Measurements from ENCODE around the gene HIVEP3. TPM values are rescaled to one million over a fixed set of nuclear protein-coding genes. Genes with fewer than 3 reads are reported as not detected.

The HIVEP3 gene
- total RNA-seq, 2 experiments from 2014 or later: 18.6 to 20.4 TPM

DNA sequence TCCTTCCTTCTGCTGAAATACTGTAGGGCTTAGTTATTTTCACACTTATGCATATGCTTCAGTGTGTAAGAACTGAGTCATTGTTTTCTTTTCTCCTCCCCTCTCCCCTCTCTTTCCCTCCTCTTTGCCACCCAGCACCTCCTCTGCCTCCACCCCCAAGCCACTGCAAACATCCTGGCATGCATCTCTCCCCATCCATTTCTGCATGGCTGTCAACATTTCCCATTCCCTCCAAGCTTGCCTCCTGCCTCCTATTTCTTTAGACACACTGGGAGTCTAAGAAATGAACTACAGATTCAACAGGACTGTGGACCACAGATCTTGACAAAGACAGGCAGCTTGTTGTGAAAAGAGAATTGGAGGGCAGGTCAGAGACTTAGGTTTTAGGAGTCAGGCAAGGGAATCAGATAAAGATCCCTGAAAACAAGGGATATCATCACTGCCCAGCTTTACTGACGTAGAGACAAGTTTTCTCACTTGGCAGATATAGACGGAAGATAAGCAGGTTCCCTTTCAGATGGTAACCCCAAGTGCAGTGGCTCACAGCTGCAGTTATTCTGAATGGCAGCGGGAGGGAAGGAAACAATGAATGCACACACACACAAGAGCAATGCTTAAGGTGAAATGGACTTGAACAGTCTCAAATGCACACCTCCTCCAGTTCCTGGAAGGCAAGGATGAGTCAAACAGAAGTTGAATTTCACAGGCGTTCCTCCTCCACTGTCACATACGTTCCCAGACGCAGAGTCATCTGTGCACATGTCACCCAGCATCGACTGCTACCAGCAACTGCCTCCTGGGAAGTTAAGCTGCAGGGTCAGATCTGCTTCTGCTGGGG is 56.1 kb downstream of the HIVEP3 start:
- Mint-ChIP-seq H3K27ac (peak overlapping the region; percentile 85), H3K36me3 (ENCODE audit: low read depth) (no peaks in the 10 kb centered on the region), H3K4me1 (ENCODE audit: low read depth) (peaks cover 42% of the 10 kb centered on the region), H3K27me3 (no peaks in the 10 kb centered on the region), H3K9me3 (no peaks in the 10 kb centered on the region), H3K4me3 (peak overlapping the region; percentile 14)
- POLR2A ChIA-PET: interaction anchor here (0.6 to 2.0 kb wide), 7 partner anchors 13 to 202 kb away, joined by 3 to 4 read pairs (median 3); no protein-coding TSS in a partner anchor
- TF ChIP-seq, protein P1, sequence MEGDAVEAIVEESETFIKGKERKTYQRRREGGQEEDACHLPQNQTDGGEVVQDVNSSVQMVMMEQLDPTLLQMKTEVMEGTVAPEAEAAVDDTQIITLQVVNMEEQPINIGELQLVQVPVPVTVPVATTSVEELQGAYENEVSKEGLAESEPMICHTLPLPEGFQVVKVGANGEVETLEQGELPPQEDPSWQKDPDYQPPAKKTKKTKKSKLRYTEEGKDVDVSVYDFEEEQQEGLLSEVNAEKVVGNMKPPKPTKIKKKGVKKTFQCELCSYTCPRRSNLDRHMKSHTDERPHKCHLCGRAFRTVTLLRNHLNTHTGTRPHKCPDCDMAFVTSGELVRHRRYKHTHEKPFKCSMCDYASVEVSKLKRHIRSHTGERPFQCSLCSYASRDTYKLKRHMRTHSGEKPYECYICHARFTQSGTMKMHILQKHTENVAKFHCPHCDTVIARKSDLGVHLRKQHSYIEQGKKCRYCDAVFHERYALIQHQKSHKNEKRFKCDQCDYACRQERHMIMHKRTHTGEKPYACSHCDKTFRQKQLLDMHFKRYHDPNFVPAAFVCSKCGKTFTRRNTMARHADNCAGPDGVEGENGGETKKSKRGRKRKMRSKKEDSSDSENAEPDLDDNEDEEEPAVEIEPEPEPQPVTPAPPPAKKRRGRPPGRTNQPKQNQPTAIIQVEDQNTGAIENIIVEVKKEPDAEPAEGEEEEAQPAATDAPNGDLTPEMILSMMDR (IDR thresholded peaks at IDR 0.05): no peak
- intact Hi-C loops (cut with micrococcal nuclease): loop anchor here (2.0 to 10.0 kb wide), 4 partner anchors 50 to 288 kb away; no protein-coding TSS in a partner anchor
- CTCF ChIA-PET: interaction anchor here (0.9 to 2.5 kb wide), 5 partner anchors 29 to 289 kb away, joined by 3 to 6 read pairs (median 4); no protein-coding TSS in a partner anchor
- peak; percentile 94 for ATAC-seq
- peak; percentile 82 for DNase-seq

DNA sequence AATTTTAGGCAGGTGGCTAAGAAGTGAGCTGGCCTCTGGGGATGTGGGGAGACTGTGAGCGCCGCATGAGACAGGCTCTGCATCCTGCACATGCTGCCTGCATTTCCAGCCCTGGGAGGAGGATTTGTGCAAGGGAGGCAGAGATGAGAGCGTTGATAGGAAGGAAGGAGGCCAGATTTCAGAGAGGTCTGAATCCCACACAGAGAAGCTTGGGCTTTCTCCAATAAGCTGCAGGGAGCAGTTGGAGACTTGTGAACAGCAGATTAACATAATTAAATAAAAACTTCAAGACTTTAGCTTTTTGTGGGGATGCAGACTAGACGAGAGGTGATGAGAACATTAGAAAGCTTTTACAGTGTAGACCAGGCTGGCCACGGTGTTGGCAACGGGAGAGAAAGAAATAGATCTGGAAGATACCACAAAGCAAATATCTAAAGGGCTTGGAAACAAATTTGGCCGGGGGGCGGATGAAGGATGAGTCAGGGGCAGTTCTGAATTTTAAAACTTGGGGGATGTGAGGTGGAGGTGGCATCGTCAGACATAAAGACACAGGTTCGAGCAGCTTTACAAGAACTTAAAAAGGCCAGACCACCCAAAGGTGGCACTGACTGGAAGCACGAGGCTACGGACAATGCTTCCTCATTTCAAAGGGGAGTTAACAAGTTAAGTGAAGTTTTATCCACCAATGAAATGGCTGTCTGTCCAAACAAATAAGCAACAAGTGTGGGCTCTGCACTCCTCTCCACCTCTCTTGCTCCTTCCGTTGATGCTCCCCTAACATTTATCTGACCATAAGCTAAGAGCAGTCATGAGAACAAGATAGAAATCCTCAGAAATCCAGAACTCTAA is 57.0 kb downstream of the HIVEP3 start:
- Mint-ChIP-seq H3K9me3 (no peaks in the 10 kb centered on the region), H3K27ac (peak overlapping the region; percentile 85), H3K4me3 (no peak overlapping the region), H3K4me1 (ENCODE audit: low read depth) (peaks cover 41% of the 10 kb centered on the region), H3K27me3 (no peaks in the 10 kb centered on the region), H3K36me3 (ENCODE audit: low read depth) (no peaks in the 10 kb centered on the region)
- no peak for DNase-seq
- ChIA-PET CTCF (interaction anchor here (0.9 to 2.5 kb wide), 4 partner anchors 30 to 288 kb away, joined by 3 to 6 read pairs (median 5); no protein-coding TSS in a partner anchor), POLR2A (interaction anchor here (0.6 to 2.0 kb wide), 5 partner anchors 30 to 171 kb away, joined by 3 to 4 read pairs (median 3); no protein-coding TSS in a partner anchor)
- TF ChIP-seq, protein P1 (IDR thresholded peaks at IDR 0.05): no peak
- intact Hi-C loops (cut with micrococcal nuclease): loop anchor here (2.0 to 10.0 kb wide), 4 partner anchors 49 to 287 kb away; no protein-coding TSS in a partner anchor
- ATAC-seq: no peak

DNA sequence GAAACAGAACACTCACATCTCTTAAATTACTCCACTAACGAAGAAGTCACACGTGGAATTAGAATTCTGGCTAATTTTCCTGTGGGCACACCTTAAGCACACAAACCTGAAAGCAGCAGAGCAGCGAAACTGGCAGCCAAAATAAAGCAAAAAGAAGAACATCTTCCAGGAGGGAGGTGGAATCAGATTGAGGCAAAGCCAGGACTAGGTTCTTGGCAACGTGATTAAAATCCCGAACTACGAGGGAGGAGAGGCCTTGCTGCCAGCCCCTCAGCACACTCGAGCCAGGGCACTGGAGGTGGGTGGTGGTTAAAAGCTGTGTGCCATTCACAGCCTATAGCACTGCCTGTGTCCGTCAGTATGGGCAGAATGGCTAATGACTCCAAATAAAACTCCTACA is 58.0 kb downstream of the HIVEP3 start:
- no peak overlapping the region for H3K27ac Mint-ChIP-seq
- no peaks in the 10 kb centered on the region for H3K9me3 Mint-ChIP-seq
- ChIA-PET CTCF (interaction anchor here (1.3 to 2.5 kb wide), 4 partner anchors 9 to 287 kb away, joined by 3 to 6 read pairs (median 5); no protein-coding TSS in a partner anchor), POLR2A (interaction anchor here (0.6 kb wide), 1 partner anchor 172 kb away, joined by 3 read pairs; no protein-coding TSS in a partner anchor)
- no peaks in the 10 kb centered on the region for H3K27me3 Mint-ChIP-seq
- DNase-seq: no peak
- peaks cover 41% of the 10 kb centered on the region for H3K4me1 Mint-ChIP-seq (ENCODE audit: low read depth)
- no peaks in the 10 kb centered on the region for H3K36me3 Mint-ChIP-seq (ENCODE audit: low read depth)
- no peak for ATAC-seq
- TF ChIP-seq, protein P1 (IDR thresholded peaks at IDR 0.05): no peak
- no peak overlapping the region for H3K4me3 Mint-ChIP-seq
- intact Hi-C loops (cut with micrococcal nuclease): loop anchor here (5.0 to 10.0 kb wide), 3 partner anchors 48 to 286 kb away; no protein-coding TSS in a partner anchor

DNA sequence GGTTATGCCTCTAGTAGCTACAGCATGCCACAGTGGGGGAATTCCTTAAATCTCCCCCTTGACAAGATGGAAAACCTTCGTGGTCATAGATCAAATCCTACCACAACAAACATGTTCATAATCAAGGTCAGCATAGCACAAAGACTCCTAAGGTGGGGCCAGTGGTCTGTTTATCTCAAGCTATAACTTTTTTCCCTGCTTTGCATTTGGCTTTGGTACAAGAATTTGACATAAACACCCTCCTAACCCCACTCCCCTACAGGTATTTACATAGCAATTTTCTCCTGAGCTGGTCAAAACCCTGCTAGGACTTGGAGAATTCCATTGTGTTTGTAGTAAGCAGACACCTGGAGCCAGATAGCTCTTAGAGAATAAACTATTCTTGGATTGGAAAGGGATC is 58.5 kb downstream of the HIVEP3 start:
- CTCF ChIA-PET: interaction anchor here (1.3 kb wide), 1 partner anchor 9 kb away, joined by 3 read pairs; no protein-coding TSS in a partner anchor
- H3K4me3 Mint-ChIP-seq: no peak overlapping the region
- DNase-seq: no peak
- ATAC-seq: no peak
- no peaks in the 10 kb centered on the region for H3K27me3 Mint-ChIP-seq
- no peaks in the 10 kb centered on the region for H3K36me3 Mint-ChIP-seq (ENCODE audit: low read depth)
- intact Hi-C loops (cut with micrococcal nuclease): loop anchor here (5.0 to 10.0 kb wide), 3 partner anchors 48 to 285 kb away; no protein-coding TSS in a partner anchor
- TF ChIP-seq, protein P1 (IDR thresholded peaks at IDR 0.05): no peak
- H3K4me1 Mint-ChIP-seq (ENCODE audit: low read depth): peaks cover 41% of the 10 kb centered on the region
- H3K9me3 Mint-ChIP-seq: peaks cover 2% of the 10 kb centered on the region
- POLR2A ChIA-PET: no interaction called here
- H3K27ac Mint-ChIP-seq: no peak overlapping the region
